Renal cortex interstitium (tissue), 11 donors: ENCODE measurements around the gene TTLL1. TPM values are rescaled to one million over a fixed set of nuclear protein-coding genes. Genes with fewer than 3 reads are reported as not detected.
"Not testable (repeated sequence)": the region's sequence is repeated elsewhere in the genome, so short reads cannot be mapped to it uniquely, and the experiment has no call there.

Source experiments
- DNase-seq, 11 donors: peaks; one replicate each; pipeline ENCODE4 v3.0.0-alpha.2; 2013; ENCODE audit warnings: low read depth in 9 of 11, low spot score in 4 of 11; ENCODE audit errors: extremely low read depth in 1 of 11
- polyA plus RNA-seq, 3 donors: library from polyadenylated mRNA; unstranded; fragments of 120-200 nt; gene quantifications; one replicate each; pipeline ENCODE4 v1.2.1, GENCODE V29; 2013; ENCODE audit not compliant: insufficient read length in 3 of 3

Gene TTLL1
- polyA plus RNA-seq, 3 donors: 16.3 to 20.6 (median 19.3) TPM

DNA sequence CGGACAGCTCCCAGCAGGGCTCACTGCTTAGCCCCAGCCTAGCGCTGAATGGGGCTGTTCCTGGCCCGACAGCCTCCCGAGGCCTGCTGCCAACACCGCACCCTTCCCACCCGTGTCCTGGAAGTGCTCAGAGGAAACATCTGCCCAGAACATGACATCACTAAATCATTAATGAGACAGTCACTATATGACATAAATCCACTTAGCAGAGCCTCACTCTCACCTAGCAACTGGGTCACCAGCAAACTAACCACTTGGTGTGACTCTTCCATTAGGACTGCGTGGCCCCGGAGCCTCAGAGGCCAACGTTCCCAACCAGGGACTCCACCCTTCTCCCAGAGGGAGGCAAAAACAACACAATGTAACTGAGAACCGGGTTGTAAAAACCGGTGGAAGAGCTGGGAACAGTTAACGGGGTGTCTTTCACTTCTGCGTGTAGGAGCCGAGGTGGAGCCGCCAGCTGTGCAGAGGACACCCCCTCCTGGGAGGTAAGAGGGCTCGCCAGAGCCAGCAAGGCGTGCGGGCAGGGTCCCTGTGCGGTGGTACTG, 52.8 kb downstream of the TTLL1 start:
- no peak for DNase-seq

GRCh38 chr22:43035250-43035649, 53.9 kb downstream of the TTLL1 start:
- no peak for DNase-seq

DNA sequence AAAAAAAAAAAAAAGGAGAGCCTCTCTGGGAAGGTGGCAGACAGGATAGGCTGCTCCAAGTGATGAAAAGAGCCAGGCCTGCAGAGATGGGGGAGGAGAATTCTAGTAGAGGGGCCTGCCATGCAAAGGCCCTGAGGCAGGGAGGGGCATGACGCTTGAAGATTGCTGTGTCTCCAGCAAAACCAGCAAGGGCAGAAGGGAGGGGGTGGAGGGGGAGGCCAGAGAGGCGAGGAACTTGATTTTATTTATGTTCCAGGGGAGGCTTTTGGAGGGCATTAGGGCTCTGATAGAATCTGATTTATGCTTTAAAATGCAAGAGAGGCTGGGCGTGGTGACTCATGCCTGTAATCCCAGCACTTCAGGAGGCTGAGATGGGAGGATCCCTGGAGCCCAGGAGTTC, 57.6 kb downstream of the TTLL1 start:
- no peak for DNase-seq

- DNase-seq: no peak
These were observed 70.6 kb downstream of the TTLL1 start for GRCh38 chr22:43018615-43019014.

DNA sequence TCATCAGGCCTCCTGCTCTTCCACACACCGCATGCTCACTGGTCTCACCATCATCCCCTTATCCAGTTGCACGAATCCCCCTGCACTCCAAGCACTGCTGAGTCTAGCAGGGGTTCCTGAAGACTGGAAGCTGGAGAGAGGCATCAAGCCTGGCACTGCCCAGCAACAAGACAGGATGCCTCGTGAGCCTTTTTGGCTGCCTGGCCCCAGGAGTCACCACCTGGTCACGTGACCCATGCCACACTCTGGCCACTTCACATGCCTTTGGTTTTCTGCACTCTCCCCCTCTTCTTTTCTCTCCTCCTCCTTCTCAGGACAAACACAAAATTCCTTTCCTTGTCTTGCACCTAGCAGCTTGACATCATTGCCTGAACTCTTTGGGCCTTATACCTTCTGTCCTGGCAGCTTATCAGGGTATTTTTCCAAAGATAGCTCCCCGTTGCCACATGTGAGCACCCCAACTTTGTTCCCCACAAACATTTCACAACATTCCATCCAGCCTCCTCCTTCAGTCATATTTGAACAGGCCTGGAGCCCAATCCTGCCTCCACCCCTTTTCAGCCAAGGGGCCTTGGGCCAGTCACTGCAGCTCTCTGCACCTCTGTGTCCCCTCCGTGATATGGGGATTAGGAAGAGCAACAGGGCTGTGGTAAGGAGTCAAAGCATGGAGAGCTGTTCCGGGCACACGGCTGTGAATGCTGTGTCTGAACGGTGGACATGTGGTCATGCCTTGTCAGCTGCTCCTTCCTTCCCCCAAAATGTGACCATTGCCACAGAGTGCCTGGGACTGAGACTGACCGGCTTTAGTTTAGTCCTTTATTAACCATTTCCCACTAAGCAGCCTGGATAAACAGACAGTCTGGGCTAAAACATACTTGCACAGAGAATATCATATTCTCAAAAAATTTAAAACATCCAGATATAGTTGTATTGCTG, 71.4 kb downstream of the TTLL1 start:
- DNase-seq: no peak

GRCh38 chr22:43016150-43016549, 73.0 kb downstream of the TTLL1 start:
- DNase-seq: not testable (repeated sequence)

- no peak for DNase-seq
These were observed 73.5 kb downstream of the TTLL1 start for GRCh38 chr22:43015677-43016042.

- DNase-seq: peak; percentile 94 to 99 (median 98)
These were observed 74.1 kb downstream of the TTLL1 start, which contains the start of gene PACSIN2 for GRCh38 chr22:43014869-43015676. Gene PACSIN2, minus strand, starts transcription at chr22:43015149. Its CDS starts 103,069 bp downstream, at chr22:42912080.

DNA sequence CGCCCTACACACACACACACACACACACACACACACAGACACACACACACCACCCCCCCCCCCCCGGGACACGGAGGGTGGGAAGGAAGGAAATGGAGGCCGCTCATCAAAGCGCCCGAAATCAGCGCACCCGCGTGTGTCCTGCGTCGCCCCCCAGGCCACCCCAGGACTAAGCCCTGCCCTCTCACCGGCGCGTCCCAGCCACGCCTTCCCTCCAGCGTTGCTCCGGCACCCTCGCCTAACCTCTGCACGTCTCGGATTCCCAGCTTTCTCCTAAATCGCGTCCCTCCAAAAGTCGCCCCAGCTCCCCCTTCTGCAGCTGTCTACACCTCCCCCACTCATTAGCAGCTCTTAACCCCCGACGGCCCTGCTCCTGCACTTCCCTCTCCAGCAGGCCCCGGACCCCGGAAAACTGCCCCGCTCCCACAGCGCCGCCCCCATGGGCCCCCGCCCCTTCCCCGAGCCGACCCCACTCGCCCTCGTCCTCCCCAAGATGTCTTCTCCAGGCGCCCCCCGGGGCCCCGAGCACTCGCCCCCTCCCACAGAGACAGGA, 74.8 kb downstream of the TTLL1 start:
- peak in 1 of 11 donors; percentile 31 for DNase-seq

DNA sequence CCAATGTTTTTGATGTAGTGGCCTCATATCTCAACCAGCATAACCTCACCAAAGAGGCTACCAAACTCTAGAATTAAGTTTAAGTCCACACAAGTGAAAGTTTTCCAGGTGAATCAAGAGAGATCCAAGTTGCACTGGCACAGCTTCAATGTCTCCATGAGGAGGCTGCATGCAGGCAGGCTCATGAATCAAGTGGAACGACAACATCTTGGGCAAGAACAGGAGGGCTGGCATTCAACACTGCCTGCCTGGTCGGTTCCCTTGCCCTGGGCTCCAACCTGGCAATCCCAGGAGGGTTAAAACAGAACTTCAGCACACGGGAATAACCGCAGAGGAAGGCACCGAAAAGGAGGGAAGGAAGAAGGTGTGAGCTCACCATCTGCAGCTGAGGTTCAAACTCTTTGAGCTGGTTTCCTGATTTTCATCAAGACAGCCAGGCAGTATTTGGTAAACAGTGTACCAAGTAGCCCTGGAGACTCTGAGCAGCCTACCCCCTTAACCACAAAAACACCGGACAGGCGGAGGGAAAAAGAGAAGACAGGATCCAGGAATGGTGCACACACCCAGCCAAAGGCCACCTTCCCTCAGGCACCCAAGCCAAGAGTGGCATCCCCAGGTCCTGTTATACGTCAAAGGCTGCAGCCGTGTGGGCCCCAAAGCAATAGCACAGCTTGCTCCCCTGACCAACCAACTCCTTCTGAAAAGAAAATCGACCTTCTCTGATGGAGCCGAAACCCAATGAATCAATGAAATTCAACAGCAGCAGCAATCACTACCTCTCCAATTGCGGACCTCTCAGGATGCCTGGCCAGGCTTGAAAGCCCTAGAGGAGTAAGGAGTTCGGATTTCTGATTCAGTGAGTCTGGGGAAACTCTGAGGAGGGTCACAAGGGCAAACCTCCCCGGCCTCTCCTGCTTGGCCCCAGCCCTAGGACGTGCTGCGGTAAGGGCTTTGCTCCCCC, 75.6 kb downstream of the TTLL1 start:
- no peak for DNase-seq

DNA sequence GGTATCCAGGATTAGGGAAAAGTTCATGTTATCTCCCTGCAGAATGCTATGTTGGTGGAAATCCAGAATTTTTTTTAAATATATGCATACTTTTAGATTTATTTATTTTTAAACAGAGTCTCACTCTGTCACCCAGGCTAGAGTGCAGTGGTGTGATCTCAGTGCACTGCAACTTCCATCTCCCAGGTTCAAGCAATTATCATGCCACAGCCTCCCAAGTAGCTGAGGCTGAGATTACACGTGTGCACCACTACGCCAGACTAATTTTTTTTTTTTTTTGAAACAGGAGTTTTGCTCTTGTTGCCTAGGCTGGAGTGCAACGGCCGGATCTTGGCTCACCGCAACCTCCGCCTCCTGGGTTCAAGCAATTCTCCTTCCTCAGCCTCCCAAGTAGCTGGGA, 76.8 kb downstream of the TTLL1 start:
- DNase-seq: no peak

GRCh38 chr22:43011079-43011478, 78.1 kb downstream of the TTLL1 start:
- peak in 4 of 11 donors; percentile 9 to 56 (median 42) for DNase-seq

DNA sequence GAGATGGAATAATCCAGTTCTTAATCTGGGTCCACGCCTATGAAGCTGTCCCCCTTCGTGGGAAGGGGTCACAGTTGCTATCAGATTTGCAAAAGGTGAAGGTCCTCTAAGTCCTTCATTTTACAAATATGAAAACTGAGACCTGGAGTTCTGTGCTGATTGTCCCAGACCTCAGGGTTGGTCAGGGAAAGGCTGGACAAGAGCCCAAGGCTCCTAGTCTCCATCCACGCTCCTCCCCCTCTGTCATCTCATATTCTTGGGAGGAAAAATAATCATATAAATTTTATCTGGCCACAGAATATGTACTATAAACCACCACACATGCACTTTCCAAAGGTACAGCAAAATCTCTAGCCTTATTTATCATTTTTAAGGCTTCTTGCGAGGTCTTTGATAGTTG, 79.7 kb downstream of the TTLL1 start:
- no peak for DNase-seq

DNA sequence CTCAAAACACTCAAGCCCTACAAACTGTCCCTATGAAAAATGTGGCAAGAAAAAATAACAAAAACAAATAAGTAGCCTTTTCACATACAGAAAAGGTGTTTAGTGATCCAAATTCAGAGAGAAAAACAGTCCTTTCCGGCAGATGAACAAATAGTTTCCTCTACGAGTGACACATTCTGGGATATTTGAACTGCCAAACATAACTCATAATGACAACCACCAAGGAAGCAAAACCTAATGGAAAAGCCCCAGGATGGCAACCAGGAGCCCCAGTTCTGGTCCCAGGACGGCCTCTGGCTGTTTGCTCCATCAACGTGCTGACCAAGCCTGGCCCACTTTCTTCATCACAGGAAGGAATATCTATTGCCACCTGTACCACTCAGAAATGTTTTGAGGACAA, 80.3 kb downstream of the TTLL1 start:
- DNase-seq: no peak

DNA sequence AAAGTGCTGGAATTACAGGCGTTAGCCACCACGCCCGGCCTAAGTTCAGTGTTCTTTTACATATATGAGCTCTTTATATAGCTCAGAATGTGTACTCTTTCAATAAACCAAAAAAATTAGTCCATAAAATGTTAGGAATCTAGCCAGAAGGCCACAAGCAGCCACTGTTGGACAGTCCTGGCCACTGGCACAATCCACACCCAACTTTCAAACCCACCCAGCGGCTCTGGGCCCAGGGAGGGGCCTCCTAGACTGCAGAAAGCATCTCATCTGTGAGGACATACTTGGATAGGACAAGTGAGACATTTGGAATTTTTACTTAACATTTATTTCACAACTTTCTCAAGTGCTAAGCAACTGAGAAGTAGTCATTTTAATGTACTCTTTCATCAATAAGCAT, 80.7 kb downstream of the TTLL1 start:
- no peak for DNase-seq

DNA sequence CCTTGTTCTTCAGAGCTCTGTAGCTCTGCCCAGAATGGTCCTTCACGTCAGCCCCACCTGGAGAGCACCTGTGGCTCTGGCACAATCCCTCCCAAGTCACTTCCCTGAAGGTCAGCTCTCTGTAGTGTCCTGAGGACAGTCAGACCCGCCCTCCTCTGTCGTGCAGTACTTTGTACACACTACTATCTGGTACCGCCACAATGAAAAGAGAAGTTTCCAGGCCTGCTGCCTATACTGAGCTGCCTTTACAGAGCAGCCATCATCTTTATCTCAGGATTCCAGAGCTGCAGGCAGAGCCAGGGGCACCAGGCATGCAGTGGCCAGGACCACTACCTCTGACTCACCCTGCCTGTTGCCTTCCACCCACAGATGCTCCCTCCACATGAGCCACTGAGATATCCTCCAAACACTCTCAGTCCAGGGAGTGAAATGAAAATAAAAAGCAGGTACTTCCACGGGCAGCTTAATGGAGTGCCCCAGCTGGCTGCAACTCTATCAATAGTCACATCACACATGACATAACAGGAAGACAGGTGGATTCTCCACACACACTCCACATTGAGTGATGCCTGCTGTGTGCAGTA, 81.6 kb downstream of the TTLL1 start:
- DNase-seq: no peak

- DNase-seq: no peak
These were observed 82.4 kb downstream of the TTLL1 start for GRCh38 chr22:43006753-43007152.

GRCh38 chr22:43006016-43006505, 83.1 kb downstream of the TTLL1 start:
- no peak for DNase-seq
